WTC11 (cell line): ENCODE results near the gene NTN5. TPM values are rescaled to one million over a fixed set of nuclear protein-coding genes. Genes with fewer than 3 reads are reported as not detected.
"Not testable (repeated sequence)": the region's sequence is repeated elsewhere in the genome, so short reads cannot be mapped to it uniquely, and the experiment has no call there.

Experiments used
- ATAC-seq: fragments of 200-7000 bp; cut with Tn5 transposase; 2 replicates; pipeline ENCODE4 v1.10.0; 2021; ENCODE audit warnings: mild to moderate bottlenecking, moderate library complexity
- CTCF ChIA-PET: fragments of 300-600 bp; sonication (Branson Sonifier 250); formaldehyde crosslinking; loops from one replicate; lab custom pipeline; 2021; ENCODE audit warnings: antibody characterized with exemption; lab: Charles Lee
- POLR2A ChIA-PET: fragments of 350-600 bp; sonication (Branson Sonifier 250); formaldehyde crosslinking; loops from one replicate; lab custom pipeline; 2021; ENCODE audit warnings: antibody characterized with exemption; lab: Charles Lee
- DNase-seq: peaks from one replicate; pipeline ENCODE4 v3.0.0; 2021; ENCODE audit warnings: low spot score
- H3K27ac Mint-ChIP-seq: 2 replicates; pipeline ENCODE4 v1.8.0; 2021; ENCODE audit warnings: mixed read lengths
- H3K27me3 Mint-ChIP-seq: 2 replicates; pipeline ENCODE4 v1.8.0; 2021; ENCODE audit warnings: low read depth, mild to moderate bottlenecking, moderate library complexity, mixed read lengths
- H3K36me3 Mint-ChIP-seq: 2 replicates; pipeline ENCODE4 v1.8.0; 2021; ENCODE audit warnings: mixed read lengths
- H3K4me1 Mint-ChIP-seq: 2 replicates; pipeline ENCODE4 v1.8.0; 2022; ENCODE audit warnings: mixed read lengths
- H3K4me3 Mint-ChIP-seq: 2 replicates; pipeline ENCODE4 v1.8.0; 2021; ENCODE audit warnings: mild to moderate bottlenecking, moderate library complexity, mixed read lengths
- H3K9me3 Mint-ChIP-seq: 2 replicates; pipeline ENCODE4 v1.8.0; 2021; ENCODE audit warnings: mixed read lengths
- AFF4 ChIP-seq: sonication (generic); formaldehyde crosslinking; IDR thresholded peaks from 2 replicates; pipeline ENCODE4 v1.8.1; 2023; ENCODE audit warnings: mild to moderate bottlenecking, missing genetic modification reagents, borderline replicate concordance
- CBFB ChIP-seq: sonication (generic); formaldehyde crosslinking; IDR thresholded peaks from 2 replicates; pipeline ENCODE4 v1.8.1; 2022; ENCODE audit warnings: mild to moderate bottlenecking, low read depth, missing genetic modification reagents
- EMX1 ChIP-seq: fragments of 250-450 bp; sonication (Bioruptor Pico); IDR thresholded peaks from 2 replicates; pipeline ENCODE4 v1.8.0; 2021; ENCODE audit warnings: mild to moderate bottlenecking
- FOXP1 ChIP-seq: sonication (generic); formaldehyde crosslinking; IDR thresholded peaks from 2 replicates; pipeline ENCODE4 v1.8.0; 2022; ENCODE audit warnings: missing genetic modification reagents, mild to moderate bottlenecking, moderate library complexity, borderline replicate concordance
- GABPB1 ChIP-seq: sonication (generic); formaldehyde crosslinking; IDR thresholded peaks from 2 replicates; pipeline ENCODE4 v1.8.1; 2023; ENCODE audit warnings: mild to moderate bottlenecking, missing genetic modification reagents
- PRDM15 ChIP-seq: sonication (generic); formaldehyde crosslinking; IDR thresholded peaks from 2 replicates; pipeline ENCODE4 v1.8.0; 2022; ENCODE audit warnings: missing genetic modification reagents
- RORB ChIP-seq: fragments of 250-450 bp; sonication (Bioruptor Pico); IDR thresholded peaks from 2 replicates; pipeline ENCODE4 v1.9.0; 2021; ENCODE audit warnings: mild to moderate bottlenecking
- ZNF138 ChIP-seq: sonication (generic); formaldehyde crosslinking; conservative IDR thresholded peaks from 2 replicates; pipeline ENCODE4 v1.8.1; 2022; ENCODE audit warnings: mild to moderate bottlenecking, moderate library complexity, missing genetic modification reagents
- ZNF263 ChIP-seq: sonication (generic); formaldehyde crosslinking; IDR thresholded peaks from 2 replicates; pipeline ENCODE4 v1.8.1; 2022; ENCODE audit warnings: low read depth, mild to moderate bottlenecking, moderate library complexity, missing genetic modification reagents
- ZNF512 ChIP-seq: sonication (generic); formaldehyde crosslinking; IDR thresholded peaks from 2 replicates; pipeline ENCODE4 v1.8.1; 2022; ENCODE audit warnings: missing genetic modification reagents, borderline replicate concordance
- total RNA-seq: library from RNA; stranded (reverse); gene quantifications from 3 replicates; pipeline ENCODE4 v1.2.3, GENCODE V29; 2021
- TF ChIP-seq, protein P1 (sequence below): sonication (generic); formaldehyde crosslinking; IDR thresholded peaks from 2 replicates; pipeline ENCODE4 v1.8.0; 2022; ENCODE audit warnings: mild to moderate bottlenecking, missing genetic modification reagents
- TF ChIP-seq, protein P2 (sequence below): sonication (generic); formaldehyde crosslinking; IDR thresholded peaks from 2 replicates; pipeline ENCODE4 v1.8.1; 2023; ENCODE audit warnings: mild to moderate bottlenecking, missing genetic modification reagents, moderate library complexity

The NTN5 gene
- total RNA-seq, 1 experiment from 2014 or later, result 0.28 TPM

DNA sequence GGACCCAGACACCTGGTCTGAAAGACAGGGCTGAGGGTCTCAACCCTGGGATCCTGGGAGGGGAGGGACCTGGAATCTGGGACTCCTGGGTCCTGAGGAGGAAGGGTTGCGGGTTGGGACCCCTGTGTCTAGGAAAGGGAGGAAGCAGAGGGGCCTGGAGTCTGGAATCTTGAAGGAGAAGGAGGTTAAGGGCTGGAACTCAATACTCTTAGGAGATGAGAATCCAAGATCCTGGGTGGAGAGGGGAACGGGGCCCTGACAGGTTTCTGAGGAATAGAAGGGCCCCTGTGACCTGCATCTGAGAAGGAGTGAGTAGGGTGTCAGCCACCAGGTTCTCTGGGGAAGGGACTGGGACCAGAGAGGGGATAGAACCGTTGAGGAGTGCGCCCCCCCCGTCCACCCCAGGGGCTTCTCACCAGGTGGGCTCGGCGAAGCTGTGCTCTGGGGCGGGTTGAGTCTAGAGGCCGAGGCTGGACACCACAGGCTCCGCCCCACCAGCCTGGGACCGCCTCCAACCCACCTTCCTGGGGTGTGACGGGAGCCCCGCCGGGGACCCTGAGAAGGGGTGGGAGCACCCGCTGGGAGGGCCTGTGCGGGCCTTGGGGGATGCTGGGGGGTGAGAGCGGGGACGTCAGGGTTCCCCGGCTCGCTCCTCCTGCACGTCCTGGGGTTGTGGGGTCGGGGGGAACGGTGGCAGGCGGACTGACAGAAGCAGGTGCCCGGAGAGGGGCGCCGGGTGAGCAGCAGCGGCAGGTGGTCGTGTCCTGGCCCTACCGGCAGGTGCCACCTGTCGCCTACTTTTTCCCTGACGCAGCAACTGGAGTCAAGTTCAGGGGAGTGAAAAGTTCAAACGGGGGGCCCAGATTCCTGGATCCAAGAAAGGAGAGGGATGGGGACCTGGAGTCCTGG lies 46.7 kb upstream of the NTN5 start, which contains the start of gene MAMSTR:
TSS of gene MAMSTR (minus strand) at position 463 of the 909 bp plus-strand sequence. CDS start 694 bp downstream, outside the sequence.
- DNase-seq, result no peak
- no peak for TF ChIP-seq FOXP1 (CRISPR knock-in tag)
- TF ChIP-seq CBFB (CRISPR knock-in tag), result no peak

DNA sequence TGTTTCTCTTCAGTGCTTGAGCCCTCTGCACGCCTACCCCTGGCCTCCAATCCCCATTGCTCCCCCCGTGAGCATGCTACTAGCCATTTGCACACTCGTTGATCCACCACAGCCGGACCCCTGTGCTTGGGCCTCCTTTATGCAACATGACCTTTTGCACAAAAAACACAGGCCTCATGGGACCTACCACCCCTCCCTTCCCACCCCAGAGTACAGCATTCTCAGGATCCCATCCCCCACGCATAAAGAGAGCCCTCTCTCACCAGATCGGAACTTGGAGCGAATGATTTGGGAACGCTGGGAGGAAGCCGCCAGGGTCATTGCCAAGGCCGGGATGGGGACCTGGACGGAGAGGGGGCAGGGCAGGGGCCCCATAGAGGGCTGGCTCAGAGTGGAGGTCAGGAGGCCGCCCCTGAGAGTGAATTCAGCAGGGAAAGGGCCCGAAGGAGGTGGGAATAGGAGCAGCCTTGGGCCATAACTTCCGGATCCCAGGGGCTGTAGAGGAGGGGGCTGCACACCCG lies 46.0 kb upstream of the NTN5 start:
- ChIA-PET POLR2A (no interaction called here), CTCF (interaction anchor here (0.7 kb wide), 1 partner anchor 187 kb away, joined by 3 read pairs; no protein-coding TSS in a partner anchor)
- Mint-ChIP-seq H3K9me3 (no peaks in the 10 kb centered on the region), H3K27me3 (no peaks in the 10 kb centered on the region; the same call in 1 of the 2 replicates), H3K4me3 (peak overlapping the region; percentile 43), H3K27ac (peak overlapping the region; percentile 60; the same call in 1 of the 2 replicates), H3K4me1 (peaks cover 37% of the 10 kb centered on the region), H3K36me3 (no peaks in the 10 kb centered on the region)
- DNase-seq (no peak), ATAC-seq (no peak)
- TF ChIP-seq EMX1 (CRISPR knock-in tag), result no peak
- no peak for TF ChIP-seq ZNF512
- TF ChIP-seq GABPB1 (CRISPR knock-in tag), result 0 out of 2 replicates have a peak, but pooled peaks have one; percentile 46

More for the DNA sequence above, 46.7 kb upstream of the NTN5 start, which contains the start of gene MAMSTR:
- ChIA-PET POLR2A (interaction anchor here (0.9 kb wide), 1 partner anchor 44 kb away, joined by 3 read pairs; no protein-coding TSS in a partner anchor), CTCF (interaction anchor here (1.0 to 1.5 kb wide), 3 partner anchors 19 to 123 kb away, joined by 4 to 16 read pairs (median 4); no protein-coding TSS in a partner anchor)
- H3K27me3 Mint-ChIP-seq, result no peaks in the 10 kb centered on the region; the same call in 1 of the 2 replicates
- peak within 1 kb of the TSS; percentile 97 for H3K4me3 Mint-ChIP-seq
- peaks cover 35% of the 10 kb centered on the region for H3K4me1 Mint-ChIP-seq
- H3K9me3 Mint-ChIP-seq, result no peaks in the 10 kb centered on the region
- H3K36me3 Mint-ChIP-seq, result no peaks in the 10 kb centered on the region
- ATAC-seq, result no peak
- peak within 1 kb of the TSS; percentile 60; the same call in 1 of the 2 replicates for H3K27ac Mint-ChIP-seq

- H3K27ac Mint-ChIP-seq, DNase-seq, H3K27me3 Mint-ChIP-seq, H3K9me3 Mint-ChIP-seq, H3K4me3 Mint-ChIP-seq, H3K36me3 Mint-ChIP-seq, ATAC-seq: not testable (repeated sequence)
- CTCF ChIA-PET, result interaction anchor here (0.7 kb wide), 1 partner anchor 187 kb away, joined by 3 read pairs; no protein-coding TSS in a partner anchor
- peaks cover 37% of the 10 kb centered on the region for H3K4me1 Mint-ChIP-seq
- POLR2A ChIA-PET, result interaction anchor here (1.2 kb wide), 1 partner anchor 45 kb away, joined by 3 read pairs; no protein-coding TSS in a partner anchor
These were observed 45.3 kb upstream of the NTN5 start for GRCh38 chr19:48718106-48718505.

- ChIA-PET POLR2A (interaction anchor here (1.0 to 1.5 kb wide), 4 partner anchors 8 to 93 kb away, joined by 3 to 6 read pairs (median 4); partner anchors contain the start of gene FUT2), CTCF (interaction anchor here (0.7 to 4.7 kb wide), 10 partner anchors 8 to 128 kb away, joined by 3 to 31 read pairs (median 3); partner anchors contain the start of gene CA11)
- H3K27ac Mint-ChIP-seq, result no peak overlapping the region
- H3K4me1 Mint-ChIP-seq, result peaks cover 44% of the 10 kb centered on the region
- peaks cover 7% of the 10 kb centered on the region; the same call in 1 of the 2 replicates for H3K36me3 Mint-ChIP-seq
- peak; percentile 43 for DNase-seq
- H3K4me3 Mint-ChIP-seq, result peak overlapping the region; percentile 60
- no peaks in the 10 kb centered on the region for H3K9me3 Mint-ChIP-seq
- no peak for ATAC-seq
- H3K27me3 Mint-ChIP-seq, result peaks cover 3% of the 10 kb centered on the region; the same call in 1 of the 2 replicates
- TF ChIP-seq PRDM15 (CRISPR knock-in tag) (peak; percentile 83), FOXP1 (CRISPR knock-in tag) (0 out of 2 replicates have a peak, but pooled peaks have one; percentile 43), AFF4 (no peak), RORB (CRISPR knock-in tag) (no peak), ZNF138 (CRISPR knock-in tag) (0 out of 2 replicates have a peak, but pooled peaks have one; percentile 25), ZNF263 (CRISPR knock-in tag) (peak; percentile 96)
- TF ChIP-seq, protein P1, sequence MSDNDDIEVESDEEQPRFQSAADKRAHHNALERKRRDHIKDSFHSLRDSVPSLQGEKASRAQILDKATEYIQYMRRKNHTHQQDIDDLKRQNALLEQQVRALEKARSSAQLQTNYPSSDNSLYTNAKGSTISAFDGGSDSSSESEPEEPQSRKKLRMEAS (CRISPR knock-in tag), result no peak
- TF ChIP-seq, protein P2, sequence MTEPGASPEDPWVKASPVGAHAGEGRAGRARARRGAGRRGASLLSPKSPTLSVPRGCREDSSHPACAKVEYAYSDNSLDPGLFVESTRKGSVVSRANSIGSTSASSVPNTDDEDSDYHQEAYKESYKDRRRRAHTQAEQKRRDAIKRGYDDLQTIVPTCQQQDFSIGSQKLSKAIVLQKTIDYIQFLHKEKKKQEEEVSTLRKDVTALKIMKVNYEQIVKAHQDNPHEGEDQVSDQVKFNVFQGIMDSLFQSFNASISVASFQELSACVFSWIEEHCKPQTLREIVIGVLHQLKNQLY (CRISPR knock-in tag), result no peak
These were observed 43.9 kb upstream of the NTN5 start for GRCh38 chr19:48716562-48717291.
